Mucosa of rectum (tissue), 2 donors: ENCODE measurements around the gene APOL1.
"Not testable (repeated sequence)": the region's sequence is repeated elsewhere in the genome, so short reads cannot be mapped to it uniquely, and the experiment has no call there.

Experiments used
- H3K27ac ChIP-seq, 2 donors: one replicate each; pipeline ENCODE4 v1.7.0; 2013; ENCODE audit warnings: inconsistent platforms in 2 of 2, low read depth in 2 of 2, low read length in 2 of 2
- H3K27me3 ChIP-seq, 2 donors: one replicate each; pipeline ENCODE4 v1.7.0; 2013; ENCODE audit warnings: low read length in 2 of 2; ENCODE audit not compliant: control insufficient read depth in 2 of 2, insufficient read depth in 2 of 2
- H3K36me3 ChIP-seq, 2 donors: one replicate each; pipeline ENCODE4 v1.7.0; 2013; ENCODE audit warnings: low read length in 2 of 2; ENCODE audit not compliant: control insufficient read depth in 2 of 2, insufficient read depth in 2 of 2
- H3K4me1 ChIP-seq, 2 donors: one replicate each; pipeline ENCODE4 v1.7.0; 2013; ENCODE audit warnings: low read length in 2 of 2, mild to moderate bottlenecking in 1 of 2; ENCODE audit not compliant: control insufficient read depth in 2 of 2, insufficient read depth in 2 of 2
- H3K4me3 ChIP-seq, 2 donors: one replicate each; pipeline ENCODE4 v1.7.0; 2013; ENCODE audit warnings: low read length in 2 of 2
- H3K9ac ChIP-seq, 2 donors: one replicate each; pipeline ENCODE4 v1.7.0; 2013; ENCODE audit warnings: low read length in 2 of 2, low read depth in 1 of 2, mild to moderate bottlenecking in 1 of 2
- H3K9me3 ChIP-seq, 2 donors: one replicate each; pipeline ENCODE4 v1.7.0; 2013; ENCODE audit warnings: low read length in 2 of 2; ENCODE audit not compliant: control insufficient read depth in 2 of 2
- donor health status: healthy.
- donor health status: Normal muscosa, but diverticular disease.

The APOL1 gene

GRCh38 chr22:36256478-36256877, 3.5 kb downstream of the APOL1 start:
- no peak overlapping the region for H3K27ac ChIP-seq
- peaks cover 19 to 27% of the 10 kb centered on the region in 2 donors for H3K4me1 ChIP-seq

DNA sequence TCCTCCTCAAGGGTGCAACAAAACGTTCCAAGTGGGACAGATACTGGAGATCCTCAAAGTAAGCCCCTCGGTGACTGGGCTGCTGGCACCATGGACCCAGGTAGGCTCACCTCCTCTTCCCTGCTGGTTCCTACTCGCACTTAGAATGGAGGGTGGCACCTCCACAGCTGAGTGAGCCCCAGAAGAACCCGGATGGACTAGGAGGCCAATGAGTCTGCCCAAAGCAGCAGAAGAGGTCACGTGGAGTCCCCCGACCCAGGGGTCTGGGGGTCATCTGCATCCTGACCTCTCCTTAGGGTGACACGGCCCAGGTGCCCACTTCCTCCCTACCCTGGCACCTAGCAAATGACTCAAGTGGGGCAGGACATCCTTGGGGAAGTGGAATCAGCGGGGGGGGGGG, 4.4 kb downstream of the APOL1 start:
- peaks cover 0 to 6% of the 10 kb centered on the region in 2 donors for H3K36me3 ChIP-seq
- H3K27ac ChIP-seq: no peak overlapping the region
- no peak overlapping the region for H3K4me3 ChIP-seq
- peaks cover 19 to 27% of the 10 kb centered on the region in 2 donors for H3K4me1 ChIP-seq
- no peaks in the 10 kb centered on the region for H3K9me3 ChIP-seq
- no peak overlapping the region for H3K9ac ChIP-seq
- no peaks in the 10 kb centered on the region for H3K27me3 ChIP-seq

More at GRCh38 chr22:36256478-36256877, 3.5 kb downstream of the APOL1 start:
- H3K27me3 ChIP-seq: no peaks in the 10 kb centered on the region
- H3K9me3 ChIP-seq: no peaks in the 10 kb centered on the region
- no peak overlapping the region for H3K9ac ChIP-seq
- no peak overlapping the region for H3K4me3 ChIP-seq
- H3K36me3 ChIP-seq: peaks cover 0 to 3% of the 10 kb centered on the region in 2 donors

GRCh38 chr22:36257948-36258670, 5.2 kb downstream of the APOL1 start:
- H3K4me1 ChIP-seq: peaks cover 16 to 22% of the 10 kb centered on the region in 2 donors
- no peaks in the 10 kb centered on the region for H3K27me3 ChIP-seq
- H3K36me3 ChIP-seq: peaks cover 0 to 8% of the 10 kb centered on the region in 2 donors
- H3K9ac ChIP-seq: no peak overlapping the region
- H3K27ac ChIP-seq: peak overlapping the region in 1 of 2 donors; percentile 43
- no peaks in the 10 kb centered on the region for H3K9me3 ChIP-seq
- no peak overlapping the region for H3K4me3 ChIP-seq

DNA sequence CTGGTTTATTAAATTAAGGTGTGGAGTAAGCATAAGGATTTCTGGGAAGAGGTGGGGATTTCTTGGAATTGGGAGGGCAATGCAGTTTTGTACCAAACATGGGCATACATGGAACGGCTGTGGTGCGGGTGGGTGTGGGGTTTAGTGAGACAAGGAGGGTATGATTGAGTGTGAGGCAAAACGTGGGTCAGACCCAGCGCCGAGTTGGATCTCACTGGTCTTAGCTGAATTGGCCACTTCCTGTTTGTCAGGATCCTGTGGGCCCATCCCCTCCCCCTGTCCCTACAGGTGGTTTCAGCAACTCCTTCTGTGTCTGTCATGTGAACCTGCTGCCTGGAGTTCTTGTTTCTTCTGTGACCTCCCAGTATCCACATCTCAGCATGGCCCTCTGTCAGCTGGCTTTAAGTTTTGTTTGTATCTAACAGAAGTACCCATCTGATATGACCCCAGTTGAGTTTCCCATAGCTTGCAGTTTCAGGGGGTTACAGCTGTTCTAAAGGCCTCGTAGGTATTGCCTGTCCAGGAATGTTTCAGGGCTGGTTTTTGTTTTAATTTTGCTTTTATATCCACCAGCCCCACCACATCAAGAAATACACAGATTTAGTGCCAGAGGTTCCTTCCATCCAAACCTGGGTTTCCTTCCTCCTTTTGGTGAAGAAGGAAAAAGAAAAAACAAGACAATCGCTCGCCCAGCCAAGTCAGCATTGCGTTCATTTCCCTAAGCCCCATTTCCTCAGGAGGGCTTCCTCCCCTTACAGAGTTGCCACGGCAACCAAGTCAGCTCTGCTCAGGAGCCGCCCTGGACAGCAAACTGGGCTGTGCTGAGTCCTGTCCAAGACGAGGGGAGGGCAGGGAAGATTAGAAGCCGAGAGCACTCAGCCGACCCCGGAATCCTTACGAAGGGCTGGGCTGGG, 6.0 kb downstream of the APOL1 start:
- H3K9me3 ChIP-seq: no peaks in the 10 kb centered on the region
- no peak overlapping the region for H3K9ac ChIP-seq
- H3K4me1 ChIP-seq: peaks cover 10 to 15% of the 10 kb centered on the region in 2 donors
- no peak overlapping the region for H3K4me3 ChIP-seq
- H3K27me3 ChIP-seq: no peaks in the 10 kb centered on the region
- H3K27ac ChIP-seq: peak overlapping the region in 1 of 2 donors; percentile 43
- H3K36me3 ChIP-seq: peaks cover 0 to 8% of the 10 kb centered on the region in 2 donors

DNA sequence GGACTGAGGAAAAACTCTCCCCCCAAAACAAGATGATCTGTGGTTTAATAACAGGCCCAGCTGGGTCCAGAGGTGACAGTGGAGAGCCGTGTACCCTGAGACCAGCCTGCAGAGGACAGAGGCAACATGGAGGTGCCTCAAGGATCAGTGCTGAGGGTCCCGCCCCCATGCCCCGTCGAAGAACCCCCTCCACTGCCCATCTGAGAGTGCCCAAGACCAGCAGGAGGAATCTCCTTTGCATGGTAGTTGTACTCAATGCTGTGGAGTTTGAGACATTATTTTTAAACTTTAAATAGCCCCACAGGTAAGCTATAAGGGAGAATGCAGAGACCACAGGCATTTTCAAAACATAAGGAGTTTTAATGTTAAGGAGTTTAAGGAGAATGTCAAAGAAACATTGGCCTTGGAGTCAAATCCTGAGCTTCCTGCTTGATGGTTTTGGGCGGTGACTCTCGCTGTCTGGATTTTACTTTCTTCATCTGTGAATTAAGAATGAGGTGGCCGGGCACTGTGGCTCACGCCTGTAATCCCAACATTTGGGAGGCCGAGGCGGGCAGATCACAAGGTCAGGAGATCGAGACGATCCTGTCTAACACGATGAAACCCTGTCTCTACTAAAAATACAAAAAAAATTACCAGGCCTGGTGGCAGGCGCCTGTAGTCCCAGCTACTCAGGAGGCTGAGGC, 6.8 kb downstream of the APOL1 start:
- peaks cover 6 to 10% of the 10 kb centered on the region in 2 donors for H3K4me1 ChIP-seq
- no peaks in the 10 kb centered on the region for H3K9me3 ChIP-seq
- no peak overlapping the region for H3K9ac ChIP-seq
- no peak overlapping the region for H3K4me3 ChIP-seq
- peaks cover 0 to 8% of the 10 kb centered on the region in 2 donors for H3K36me3 ChIP-seq
- peak overlapping the region in 1 of 2 donors; percentile 43 for H3K27ac ChIP-seq
- H3K27me3 ChIP-seq: no peaks in the 10 kb centered on the region

GRCh38 chr22:36261675-36262074, 8.7 kb downstream of the APOL1 start:
- H3K36me3 ChIP-seq: peaks cover 3 to 17% of the 10 kb centered on the region in 2 donors
- H3K27ac ChIP-seq, H3K9me3 ChIP-seq, H3K9ac ChIP-seq, H3K27me3 ChIP-seq, H3K4me1 ChIP-seq, H3K4me3 ChIP-seq: not testable (repeated sequence)

DNA sequence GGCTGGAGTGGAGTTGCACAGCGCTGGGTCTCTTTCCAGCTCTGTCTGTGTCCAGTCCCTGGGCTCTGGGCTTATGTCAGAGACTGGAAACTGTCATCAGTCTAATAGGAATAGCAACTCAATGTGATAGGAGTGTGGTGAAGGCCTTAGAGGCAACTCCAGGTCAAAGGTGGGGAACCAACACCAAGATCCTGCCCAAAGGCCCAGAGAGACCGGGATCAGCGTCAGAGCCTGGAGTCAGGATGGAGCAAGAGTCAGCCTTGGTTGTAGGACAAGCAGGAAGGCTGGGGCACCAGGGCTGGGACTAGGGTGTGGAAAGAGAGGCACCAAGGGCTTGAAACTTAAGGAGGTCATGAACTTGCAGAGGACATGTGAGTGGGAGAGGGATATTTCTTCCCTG, 9.4 kb downstream of the APOL1 start:
- peaks cover 3 to 17% of the 10 kb centered on the region in 2 donors for H3K36me3 ChIP-seq
- H3K4me3 ChIP-seq, H3K9ac ChIP-seq, H3K27me3 ChIP-seq, H3K4me1 ChIP-seq, H3K9me3 ChIP-seq, H3K27ac ChIP-seq: not testable (repeated sequence)

GRCh38 chr22:36263216-36263673, 10.3 kb downstream of the APOL1 start:
- H3K27me3 ChIP-seq, H3K4me3 ChIP-seq, H3K9ac ChIP-seq, H3K27ac ChIP-seq, H3K9me3 ChIP-seq, H3K4me1 ChIP-seq: not testable (repeated sequence)
- peaks cover 3 to 17% of the 10 kb centered on the region in 2 donors for H3K36me3 ChIP-seq

- not testable (repeated sequence) for H3K9me3 ChIP-seq, H3K27me3 ChIP-seq, H3K4me1 ChIP-seq, H3K4me3 ChIP-seq, H3K27ac ChIP-seq, H3K9ac ChIP-seq
- peaks cover 3 to 17% of the 10 kb centered on the region in 2 donors for H3K36me3 ChIP-seq
Measured at GRCh38 chr22:36263886-36264664, 11.1 kb downstream of the APOL1 start.
